NCI-H2107 treated with DMSO at 0.1 percent for 48 hours (cell line): ENCODE measurements around the gene CTXND2.
A peak's percentile ranks its signal among the peaks of the same experiment; 100 is the strongest.
"Not testable (repeated sequence)": the region's sequence is repeated elsewhere in the genome, so short reads cannot be mapped to it uniquely, and the experiment has no call there.

Experiments used
- DNase-seq: peaks from one replicate; lab custom pipeline; 2025; ENCODE audit not compliant: unreplicated experiment; lab: John Stamatoyannopoulos, UW

CTXND2 gene

DNA sequence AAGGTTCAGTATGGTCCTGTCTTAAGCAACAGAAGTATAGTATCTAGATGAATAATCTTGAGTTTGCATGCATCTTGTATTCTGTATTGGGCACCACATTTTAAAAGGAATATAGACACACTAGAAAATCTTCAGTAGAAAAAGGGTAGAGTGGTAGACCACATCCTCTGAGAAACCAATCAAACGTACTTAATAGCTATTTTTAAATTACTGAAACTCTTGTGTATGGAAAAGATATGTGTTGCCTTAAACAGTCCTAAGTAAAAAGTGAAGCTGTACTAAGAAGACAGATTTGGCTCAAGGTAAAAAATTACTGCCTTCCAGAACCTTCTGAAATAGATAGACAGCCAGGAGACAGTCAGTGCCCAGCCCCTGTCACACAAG lies 3.1 kb downstream of the CTXND2 start:
- DNase-seq, result no peak

DNA sequence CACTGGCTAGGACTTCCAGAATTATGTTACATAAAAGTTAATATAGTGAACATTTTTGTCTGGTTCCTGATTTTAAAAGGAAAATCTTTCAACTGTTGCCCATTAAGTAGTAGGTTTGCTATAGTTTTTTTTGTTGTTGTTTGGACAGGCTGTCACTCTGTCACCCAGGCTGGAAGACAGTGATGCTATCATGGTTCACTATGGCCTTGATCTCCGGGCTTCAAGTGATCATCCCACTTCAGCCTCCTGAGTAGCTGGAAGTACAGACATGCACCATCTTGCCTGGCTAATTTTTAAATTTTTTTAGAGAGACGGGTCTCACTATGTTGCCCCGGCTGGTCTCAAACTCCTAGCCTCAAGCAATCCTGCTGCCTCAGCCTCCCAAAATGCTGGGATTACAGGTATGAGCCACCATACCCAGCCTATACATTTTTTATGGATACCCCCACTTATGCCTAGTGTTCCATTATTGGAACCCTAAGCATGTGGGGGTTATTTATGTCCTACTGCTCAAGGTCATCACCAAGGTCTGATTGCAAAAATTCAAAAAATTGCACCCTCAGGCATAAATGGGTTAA lies 6.5 kb downstream of the CTXND2 start:
- no peak for DNase-seq

DNA sequence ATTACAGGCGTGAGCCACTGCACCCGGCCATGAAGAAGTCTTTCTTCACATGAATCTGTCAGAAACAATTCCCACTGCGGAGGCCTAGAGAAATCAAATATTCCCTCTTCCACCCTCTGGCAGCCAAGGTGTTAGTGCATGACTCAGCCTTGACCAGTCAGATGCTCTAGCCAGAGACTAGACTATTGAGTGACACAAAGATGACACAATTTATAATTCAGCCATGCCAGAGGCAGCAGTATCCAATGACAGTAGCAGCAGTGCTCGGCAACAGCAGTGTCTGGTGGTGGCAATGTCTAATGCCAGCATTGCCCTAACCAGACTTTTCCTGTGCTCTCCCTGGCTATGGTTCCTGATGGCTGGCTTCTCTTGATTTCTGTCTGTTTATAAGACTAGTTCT lies 8.7 kb downstream of the CTXND2 start:
- no peak for DNase-seq

DNA sequence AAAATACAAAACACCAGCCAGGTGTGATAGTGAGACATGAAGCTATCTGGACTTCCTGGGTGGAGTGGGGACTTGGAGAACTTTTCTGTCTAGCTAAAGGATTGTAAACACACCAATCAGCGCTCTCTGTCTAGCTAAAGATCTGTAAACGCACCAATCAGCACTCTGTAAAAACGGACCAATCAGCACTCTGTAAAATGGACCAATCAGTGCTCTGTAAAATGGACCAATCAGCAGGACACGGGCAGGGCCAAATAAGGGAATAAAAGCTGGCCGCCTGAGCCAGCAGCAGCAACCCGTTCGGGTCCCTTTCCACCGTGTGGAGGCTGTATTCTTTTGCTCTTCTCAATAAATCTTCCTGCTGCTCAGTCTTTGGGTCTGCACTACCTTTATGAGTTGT lies 12.9 kb downstream of the CTXND2 start:
- not testable (repeated sequence) for DNase-seq

DNA sequence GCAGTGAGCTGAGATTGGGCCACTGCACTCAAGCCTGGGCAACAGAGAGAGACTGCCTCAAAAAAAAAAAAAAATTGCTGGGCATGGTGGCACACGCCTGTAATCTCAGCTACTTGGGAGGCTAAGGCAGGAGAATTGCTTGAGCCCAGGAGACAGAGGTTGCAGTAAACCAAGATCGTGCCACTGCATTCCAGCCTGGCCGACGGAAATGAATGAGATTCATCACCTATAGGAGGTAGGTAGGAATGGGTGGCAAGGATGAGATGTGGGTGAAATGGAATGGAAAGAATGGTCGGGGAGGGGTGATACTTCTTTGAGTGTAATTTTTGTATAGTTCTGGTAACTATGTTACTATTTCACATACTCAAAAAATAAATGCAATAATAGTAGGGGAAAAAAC lies 15.4 kb downstream of the CTXND2 start:
- DNase-seq, result no peak

DNA sequence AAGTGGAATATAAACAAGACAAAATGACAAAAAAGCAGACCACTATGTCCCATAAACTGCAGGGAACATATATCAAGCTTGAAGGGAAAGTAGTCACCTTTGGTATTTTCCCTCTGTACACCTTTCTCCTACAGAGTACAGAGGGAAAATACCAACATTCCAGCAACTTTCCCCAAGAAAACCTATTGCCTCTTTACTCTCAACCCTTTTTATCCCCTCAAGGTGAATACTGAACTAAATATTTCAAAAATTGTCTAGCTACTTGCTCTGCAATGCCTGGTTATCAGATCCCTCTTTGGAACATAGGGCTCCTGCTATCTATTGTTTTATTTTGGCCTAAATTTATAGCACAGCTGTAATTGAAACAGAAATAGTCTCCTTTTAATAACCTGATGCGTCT lies 15.8 kb downstream of the CTXND2 start:
- no peak for DNase-seq

DNA sequence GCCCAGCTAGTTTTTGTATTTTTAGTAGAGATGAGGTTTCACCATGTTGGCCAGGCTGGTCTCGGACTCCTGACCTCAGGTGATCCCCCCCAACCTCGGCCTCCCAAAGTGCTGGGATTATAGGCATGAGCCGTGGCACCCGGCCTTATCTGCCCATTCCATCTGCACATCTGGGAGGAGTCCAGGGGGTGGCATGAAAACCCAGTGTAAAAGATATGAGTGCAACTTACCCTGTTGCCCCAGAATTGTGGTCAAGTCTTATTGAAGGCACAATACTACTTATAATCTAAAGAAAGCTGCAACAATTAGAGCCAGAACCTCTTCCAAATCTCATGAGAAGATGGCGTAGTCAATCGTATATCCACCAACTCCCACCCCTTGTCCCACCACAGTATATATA lies 18.4 kb downstream of the CTXND2 start:
- DNase-seq, result no peak

DNA sequence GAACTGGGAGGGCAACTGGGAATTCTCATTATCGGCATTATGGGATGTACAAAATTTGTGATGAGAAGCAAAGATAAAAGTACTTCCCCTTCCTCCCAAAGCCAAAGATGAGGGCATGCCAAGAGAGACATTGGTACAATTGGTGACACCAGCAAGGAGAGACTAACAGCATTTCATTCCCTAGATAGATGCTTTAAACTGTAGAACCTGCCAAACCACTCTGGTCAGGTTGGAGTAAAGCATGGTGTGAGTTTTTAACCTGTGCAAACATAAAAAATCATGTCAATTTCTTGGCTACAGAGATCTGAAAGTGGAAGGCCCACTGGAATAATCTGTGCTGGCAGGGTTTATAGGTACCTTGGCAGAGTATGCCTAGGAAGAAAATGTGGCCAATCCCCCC lies 19.4 kb downstream of the CTXND2 start:
- no peak for DNase-seq

DNA sequence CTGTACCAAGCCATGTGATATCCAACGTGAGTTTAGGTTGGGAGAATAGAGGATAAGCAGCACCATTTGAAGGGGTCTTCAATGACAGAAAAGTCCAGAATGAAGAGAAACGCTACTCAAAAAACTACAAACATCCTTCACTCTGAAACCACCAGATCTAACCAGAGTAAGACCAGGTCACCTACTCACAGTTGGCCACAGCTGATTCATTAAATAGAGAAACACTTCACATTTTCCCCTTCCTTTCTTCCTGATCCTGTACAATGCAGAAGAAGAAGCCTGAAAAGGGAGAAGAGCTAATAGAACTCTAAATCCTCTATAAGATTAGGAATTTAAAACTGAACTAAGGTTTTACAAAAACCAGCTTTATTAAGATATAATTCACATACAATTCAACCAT lies 19.9 kb downstream of the CTXND2 start:
- DNase-seq, result no peak

DNA sequence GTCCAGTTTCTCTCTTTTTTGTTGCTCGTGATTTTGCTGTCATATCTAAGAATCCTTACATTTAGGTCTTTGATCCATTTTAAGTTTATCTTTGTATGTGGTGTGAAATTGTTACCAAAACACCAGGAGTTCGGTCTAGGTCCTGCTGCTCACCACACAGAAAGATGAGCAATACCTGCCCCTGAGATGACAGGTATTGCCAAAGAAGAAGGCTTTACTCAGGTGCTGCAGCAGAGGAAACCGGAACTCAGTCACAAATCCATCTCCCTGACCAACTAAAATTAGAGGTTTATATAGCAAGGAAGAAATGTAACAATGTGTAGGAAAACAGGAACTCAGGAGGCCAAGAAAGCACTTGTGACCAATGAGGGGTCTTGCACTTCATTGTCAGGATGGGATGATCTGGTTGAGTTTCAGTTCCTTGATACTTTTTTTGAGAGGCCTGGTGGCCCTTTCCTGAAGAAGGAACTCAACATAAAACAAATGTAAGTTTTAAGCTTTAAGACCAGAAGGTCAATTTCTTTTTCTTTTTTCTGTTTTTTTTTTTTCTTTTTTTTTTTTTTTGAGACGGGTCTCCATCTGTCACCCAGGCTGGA lies 22.7 kb downstream of the CTXND2 start:
- no peak for DNase-seq

DNA sequence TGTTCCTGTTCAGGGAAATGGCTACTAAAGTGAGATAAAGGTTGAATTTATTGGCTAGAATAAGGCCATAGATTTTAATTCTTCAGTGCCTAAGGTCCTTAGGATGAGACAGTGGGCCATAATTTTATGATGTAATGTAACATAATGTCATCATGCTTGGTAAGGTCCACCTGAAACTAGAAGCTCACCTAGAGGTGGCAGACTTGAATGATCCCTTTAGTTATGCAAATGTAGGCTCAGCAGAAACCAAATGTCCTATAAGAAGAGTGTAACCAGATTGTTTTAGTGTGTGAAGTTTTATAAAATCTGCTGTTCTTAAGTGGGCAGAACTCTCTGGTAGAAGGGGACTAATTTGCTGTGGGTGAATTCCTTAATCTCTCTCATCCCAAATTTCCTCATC lies 25.7 kb downstream of the CTXND2 start:
- DNase-seq, result no peak

DNA sequence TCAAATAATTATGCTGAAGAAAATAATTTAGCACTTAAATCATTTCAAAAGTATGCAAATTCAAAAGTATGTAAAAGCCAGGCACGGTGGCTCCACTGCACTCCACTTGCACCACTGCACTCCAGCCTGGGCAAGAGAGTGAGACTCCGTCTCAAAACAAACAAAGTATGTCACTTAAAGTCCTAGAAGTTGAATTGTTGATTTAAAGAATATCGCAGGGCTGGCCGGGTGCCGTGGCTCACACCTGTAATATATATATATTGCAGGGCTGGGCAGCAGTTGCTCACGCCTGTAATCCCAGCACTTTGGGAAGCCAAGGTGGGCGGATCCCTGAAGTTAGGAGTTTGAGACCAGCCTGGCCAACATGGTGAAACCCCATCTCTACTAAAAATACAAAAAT lies 30.5 kb downstream of the CTXND2 start:
- no peak for DNase-seq

DNA sequence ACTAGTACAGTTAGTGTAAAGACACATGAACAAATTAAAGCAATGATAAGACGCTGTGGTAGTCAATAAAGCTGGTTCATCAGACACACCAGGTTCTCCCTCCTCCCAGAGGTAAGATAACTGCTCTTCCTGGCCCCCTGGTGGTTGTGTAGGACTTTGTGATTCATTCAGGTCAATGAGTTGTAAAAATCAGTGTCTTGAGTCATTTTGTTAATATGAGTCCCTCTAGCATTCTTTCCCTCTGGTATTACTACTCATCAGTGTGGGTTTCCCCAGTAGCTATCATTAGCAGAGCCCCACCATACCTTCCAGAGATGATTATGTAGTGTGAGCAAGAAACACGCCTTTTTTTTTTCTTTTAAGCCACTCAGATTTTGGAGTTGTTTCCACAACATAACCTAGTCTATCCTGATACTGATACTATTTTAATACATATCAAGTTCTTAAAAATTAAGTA lies 35.6 kb downstream of the CTXND2 start:
- peak; percentile 62 for DNase-seq

DNA sequence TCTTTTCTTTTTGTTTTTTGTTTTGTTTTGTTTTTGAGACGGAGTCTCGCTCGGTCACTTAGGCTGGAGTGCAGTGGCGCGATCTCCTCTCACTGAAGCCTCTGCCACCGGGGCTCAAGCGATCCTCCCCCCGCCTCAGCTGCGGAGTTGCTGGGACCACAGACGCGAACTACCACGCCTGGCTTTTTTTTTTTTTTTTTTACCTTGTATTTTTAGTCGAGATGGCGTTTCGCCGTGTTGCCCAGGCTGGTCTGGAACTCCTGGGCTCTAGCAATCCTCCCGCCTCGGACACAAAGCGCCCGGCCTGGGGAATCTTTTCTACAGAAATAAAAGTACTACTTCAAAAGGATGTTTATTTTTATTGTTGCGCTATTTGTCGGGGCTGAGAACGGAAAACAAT lies 38.1 kb downstream of the CTXND2 start:
- no peak for DNase-seq

DNA sequence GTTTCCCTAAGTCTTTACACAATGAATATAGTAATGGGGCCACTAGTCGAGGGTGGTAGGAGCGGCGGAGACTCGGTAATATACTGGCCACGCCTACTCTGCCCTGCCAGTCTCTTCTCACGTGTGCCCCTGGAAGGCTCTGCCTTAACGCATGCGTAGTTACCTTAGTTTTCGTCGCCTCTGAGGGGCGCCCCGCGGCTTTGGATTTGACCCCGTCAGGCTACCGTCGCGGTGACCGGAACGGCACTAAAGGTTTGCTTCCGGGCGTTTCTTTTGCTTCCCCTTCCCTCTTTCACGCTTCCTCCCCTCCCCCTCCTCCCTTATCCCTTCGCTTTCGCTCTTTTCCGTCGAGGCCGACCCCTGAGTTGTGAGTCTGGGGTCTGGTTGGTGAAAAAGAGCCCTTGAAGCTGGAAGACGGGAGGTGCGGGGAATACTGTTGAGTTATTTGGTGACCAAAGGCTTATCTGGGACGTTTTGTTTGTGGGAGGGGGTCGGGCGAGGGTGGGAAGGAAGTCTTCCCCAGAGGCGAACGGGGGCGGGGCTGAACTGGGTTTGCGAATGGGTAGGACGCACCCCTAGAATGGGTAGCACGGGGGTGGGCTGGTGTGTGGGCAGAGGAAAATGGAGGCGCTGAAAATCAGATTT lies 39.3 kb downstream of the CTXND2 start, which contains the start of gene SETDB1:
SETDB1 (plus strand) TSS at position 267 of the 645 bp plus-strand sequence. CDS start 1,352 bp downstream, outside the sequence.
- DNase-seq, result peak; percentile 98

DNA sequence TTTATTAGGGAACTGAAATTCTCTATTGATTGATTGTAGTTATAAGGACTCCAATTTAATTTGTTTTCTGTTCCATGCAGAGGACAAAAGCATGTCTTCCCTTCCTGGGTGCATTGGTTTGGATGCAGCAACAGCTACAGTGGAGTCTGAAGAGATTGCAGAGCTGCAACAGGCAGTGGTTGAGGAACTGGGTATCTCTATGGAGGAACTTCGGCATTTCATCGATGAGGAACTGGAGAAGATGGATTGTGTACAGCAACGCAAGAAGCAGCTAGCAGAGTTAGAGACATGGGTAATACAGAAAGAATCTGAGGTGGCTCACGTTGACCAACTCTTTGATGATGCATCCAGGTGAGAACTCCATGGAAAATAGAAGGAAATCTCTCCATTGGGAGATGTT lies 40.7 kb downstream of the CTXND2 start:
- no peak for DNase-seq

DNA sequence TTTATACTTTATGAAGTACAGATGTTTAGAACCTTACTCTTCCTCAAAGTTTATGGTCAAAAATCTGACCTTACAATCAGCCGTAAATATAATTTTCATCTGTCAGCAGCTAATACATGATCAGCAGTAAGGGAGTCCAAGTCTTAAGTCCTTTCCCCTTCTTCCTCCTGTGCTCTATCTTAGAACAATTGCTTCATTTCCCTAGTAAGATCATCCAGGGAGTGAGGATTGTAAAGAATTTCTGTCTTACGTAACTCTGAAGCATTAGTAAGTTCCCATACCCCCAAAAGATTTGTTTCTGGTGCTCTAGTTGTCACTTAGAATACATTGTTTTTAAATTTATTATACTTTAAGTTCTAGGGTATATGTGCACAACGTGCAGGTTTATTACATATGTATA lies 41.4 kb downstream of the CTXND2 start:
- no peak for DNase-seq

DNA sequence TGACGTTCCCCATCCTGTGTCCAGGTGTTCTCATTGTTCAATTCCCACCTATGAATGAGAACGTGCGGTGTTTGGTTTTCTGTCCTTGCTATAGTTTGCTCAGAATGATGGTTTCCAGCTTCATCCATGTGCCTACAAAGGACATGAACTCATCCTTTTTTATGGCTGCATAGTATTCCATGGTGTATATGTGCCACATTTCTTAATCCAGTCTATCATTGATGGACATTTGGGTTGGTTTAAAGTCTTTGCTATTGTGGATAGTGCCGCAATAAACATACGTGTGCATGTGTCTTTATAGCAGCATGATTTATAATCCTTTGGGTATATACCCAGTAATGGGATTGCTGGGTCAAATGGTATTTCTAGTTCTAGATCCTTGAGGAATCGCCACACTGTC lies 41.8 kb downstream of the CTXND2 start:
- DNase-seq, result not testable (repeated sequence)

DNA sequence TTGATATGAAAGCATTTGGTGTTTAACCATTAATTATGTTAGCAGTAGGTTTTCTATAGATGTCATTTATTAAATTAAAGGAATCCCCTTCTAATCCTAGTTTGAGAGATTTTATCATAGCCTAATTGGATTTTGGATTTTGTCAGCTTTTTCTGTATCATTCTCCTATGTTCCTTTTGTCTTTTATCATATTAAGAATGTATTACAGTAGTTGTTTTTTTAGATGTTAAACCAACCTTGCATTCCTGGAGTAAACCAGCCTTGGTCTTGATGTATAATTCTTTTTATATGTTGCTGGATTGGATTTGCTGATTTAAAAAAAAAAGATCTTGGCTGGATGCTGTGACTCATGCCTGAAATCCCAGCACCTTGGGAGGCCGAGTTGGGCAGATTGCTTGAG lies 44.8 kb downstream of the CTXND2 start:
- no peak for DNase-seq

DNA sequence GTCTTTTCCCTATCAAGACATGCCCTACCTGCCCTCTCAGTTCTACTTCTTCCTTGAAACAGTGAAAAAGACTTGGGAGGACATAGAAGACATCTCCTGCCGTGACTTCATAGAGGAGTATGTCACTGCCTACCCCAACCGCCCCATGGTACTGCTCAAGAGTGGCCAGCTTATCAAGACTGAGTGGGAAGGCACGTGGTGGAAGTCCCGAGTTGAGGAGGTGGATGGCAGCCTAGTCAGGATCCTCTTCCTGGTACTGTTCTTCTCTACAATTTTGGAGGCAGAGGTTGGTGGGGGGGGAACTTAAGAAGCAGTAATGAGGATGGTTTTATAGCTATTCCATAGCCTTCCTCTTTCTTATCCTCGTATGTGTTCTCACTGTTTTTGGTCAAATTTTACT lies 57.9 kb downstream of the CTXND2 start:
- DNase-seq, result no peak

DNA sequence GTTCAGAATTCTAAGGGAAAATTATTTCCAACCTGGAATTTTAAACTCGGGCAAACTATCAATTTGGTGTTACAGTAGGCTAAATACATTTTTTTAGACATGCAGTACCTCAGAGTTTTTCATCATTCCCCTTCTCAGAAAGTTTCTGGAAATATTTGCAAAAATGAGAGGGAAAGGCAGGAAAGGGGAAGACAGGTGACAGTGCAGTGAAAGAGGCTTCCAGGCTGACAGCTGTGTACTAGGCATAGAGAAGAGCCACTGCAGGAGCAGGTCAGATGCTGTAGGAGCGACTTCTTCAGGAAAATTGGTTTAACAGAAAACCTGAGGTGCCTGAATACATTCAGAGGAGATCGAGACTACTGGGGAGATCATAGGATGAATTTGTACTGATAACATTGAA lies 67.8 kb downstream of the CTXND2 start:
- DNase-seq, result no peak

DNA sequence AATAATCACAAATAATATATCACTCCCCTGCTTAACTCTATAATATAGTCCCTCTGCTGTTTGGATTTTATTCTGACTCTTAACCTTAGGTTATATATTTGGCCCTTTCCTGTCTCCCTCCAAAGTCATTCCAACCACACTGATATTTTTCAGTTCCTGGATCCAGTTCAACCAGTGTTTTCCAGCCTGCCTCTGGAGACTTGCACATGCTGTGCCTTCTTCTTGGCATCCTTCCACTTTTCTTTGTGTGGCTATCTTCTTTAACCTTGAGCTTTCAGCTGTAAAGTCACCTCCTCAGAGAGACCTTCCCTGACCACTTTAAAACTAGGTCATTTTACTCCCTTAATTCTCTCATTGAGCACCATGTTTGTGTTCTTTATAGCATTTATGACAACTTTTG lies 68.3 kb downstream of the CTXND2 start:
- no peak for DNase-seq

DNA sequence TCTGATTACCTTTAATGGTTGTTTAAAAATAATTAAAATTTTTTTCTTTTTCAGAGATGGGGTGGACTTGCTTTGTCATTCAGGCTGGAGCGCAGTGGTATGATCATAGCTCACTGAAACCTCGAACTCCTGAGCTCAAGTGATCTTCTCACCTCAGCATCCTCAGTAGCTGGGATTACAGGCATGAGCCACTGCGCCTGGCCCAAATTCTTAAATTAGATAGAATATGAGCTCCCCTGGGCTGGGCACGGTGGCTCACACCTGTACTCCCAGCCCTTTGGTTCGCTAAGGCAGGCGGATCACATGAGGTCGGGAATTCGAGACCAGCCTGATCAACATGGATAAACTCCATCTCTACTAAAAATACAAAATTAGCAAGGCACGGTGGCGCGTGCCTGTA lies 70.7 kb downstream of the CTXND2 start:
- DNase-seq, result no peak
